Mucosa of rectum (tissue), 2 donors: ENCODE data around the gene CFAP410.
"Not testable (repeated sequence)": the region's sequence is repeated elsewhere in the genome, so short reads cannot be mapped to it uniquely, and the experiment has no call there.

ENCODE experiments used
- H3K27ac ChIP-seq, 2 donors: one replicate each; pipeline ENCODE4 v1.7.0; 2013; ENCODE audit warnings: inconsistent platforms in 2 of 2, low read depth in 2 of 2, low read length in 2 of 2
- H3K27me3 ChIP-seq, 2 donors: one replicate each; pipeline ENCODE4 v1.7.0; 2013; ENCODE audit warnings: low read length in 2 of 2; ENCODE audit not compliant: control insufficient read depth in 2 of 2, insufficient read depth in 2 of 2
- H3K36me3 ChIP-seq, 2 donors: one replicate each; pipeline ENCODE4 v1.7.0; 2013; ENCODE audit warnings: low read length in 2 of 2; ENCODE audit not compliant: control insufficient read depth in 2 of 2, insufficient read depth in 2 of 2
- H3K4me1 ChIP-seq, 2 donors: one replicate each; pipeline ENCODE4 v1.7.0; 2013; ENCODE audit warnings: low read length in 2 of 2, mild to moderate bottlenecking in 1 of 2; ENCODE audit not compliant: control insufficient read depth in 2 of 2, insufficient read depth in 2 of 2
- H3K4me3 ChIP-seq, 2 donors: one replicate each; pipeline ENCODE4 v1.7.0; 2013; ENCODE audit warnings: low read length in 2 of 2
- H3K9ac ChIP-seq, 2 donors: one replicate each; pipeline ENCODE4 v1.7.0; 2013; ENCODE audit warnings: low read length in 2 of 2, low read depth in 1 of 2, mild to moderate bottlenecking in 1 of 2
- H3K9me3 ChIP-seq, 2 donors: one replicate each; pipeline ENCODE4 v1.7.0; 2013; ENCODE audit warnings: low read length in 2 of 2; ENCODE audit not compliant: control insufficient read depth in 2 of 2
- donor health status: healthy.
- donor health status: Normal muscosa, but diverticular disease.

Gene CFAP410

DNA sequence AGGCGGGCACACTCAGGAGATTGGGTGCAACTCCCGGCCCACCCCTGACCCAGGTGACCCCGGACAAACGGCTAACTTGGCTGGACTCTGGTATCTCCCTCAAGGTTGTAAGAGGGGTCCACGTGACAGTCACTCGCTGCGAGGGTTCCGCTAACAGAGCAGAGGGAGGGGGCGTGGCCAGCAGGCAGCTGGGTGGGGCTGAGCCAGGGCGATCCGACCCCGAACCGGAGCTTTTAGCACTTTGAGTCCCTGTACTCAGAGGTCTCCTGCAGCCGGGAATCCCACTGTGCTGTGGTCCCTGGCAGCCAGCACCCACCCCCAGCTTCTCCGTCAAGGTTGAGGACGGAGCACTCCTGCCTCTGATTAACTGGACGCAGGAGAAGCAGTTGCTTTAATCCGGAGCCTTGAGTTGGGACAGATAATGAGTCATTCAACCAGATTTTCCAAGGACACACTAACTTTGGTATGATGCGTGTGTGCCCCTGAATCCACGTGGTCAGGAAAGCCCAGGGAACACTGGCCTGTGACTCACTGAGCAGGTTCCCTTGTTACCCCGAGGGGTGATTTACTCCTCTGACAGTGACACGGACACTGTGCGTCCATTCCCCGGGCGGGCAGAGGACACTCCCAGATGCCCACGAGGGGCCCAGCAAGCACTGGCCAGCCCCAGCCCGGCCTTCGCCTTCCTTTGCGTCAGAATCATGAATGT lies 31.0 kb upstream of the CFAP410 start:
- no peak overlapping the region for H3K4me3 ChIP-seq
- no peak overlapping the region for H3K9ac ChIP-seq
- H3K27me3 ChIP-seq = peaks cover 4 to 14% of the 10 kb centered on the region in 2 donors
- H3K36me3 ChIP-seq = no peaks in the 10 kb centered on the region
- H3K9me3 ChIP-seq = no peaks in the 10 kb centered on the region
- no peaks in the 10 kb centered on the region for H3K4me1 ChIP-seq
- H3K27ac ChIP-seq = no peak overlapping the region

GRCh38 chr21:44368711-44369446 lies 29.7 kb upstream of the CFAP410 start:
- Histone ChIP-seq H3K9ac (no peak overlapping the region), H3K4me3 (no peak overlapping the region), H3K9me3 (no peaks in the 10 kb centered on the region), H3K4me1 (no peaks in the 10 kb centered on the region), H3K27me3 (peaks cover 4 to 14% of the 10 kb centered on the region in 2 donors), H3K27ac (no peak overlapping the region), H3K36me3 (no peaks in the 10 kb centered on the region)

- no peaks in the 10 kb centered on the region for H3K9me3 ChIP-seq
- H3K27me3 ChIP-seq = peaks cover 4 to 14% of the 10 kb centered on the region in 2 donors
- no peak overlapping the region for H3K9ac ChIP-seq
- H3K27ac ChIP-seq = no peak overlapping the region
- no peaks in the 10 kb centered on the region for H3K4me1 ChIP-seq
- no peaks in the 10 kb centered on the region for H3K36me3 ChIP-seq
- no peak overlapping the region for H3K4me3 ChIP-seq
Measured at GRCh38 chr21:44366586-44367211, 27.5 kb upstream of the CFAP410 start.

- Histone ChIP-seq H3K4me1 (no peaks in the 10 kb centered on the region), H3K27ac (no peak overlapping the region), H3K36me3 (no peaks in the 10 kb centered on the region), H3K4me3 (no peak overlapping the region), H3K9me3 (no peaks in the 10 kb centered on the region), H3K27me3 (peaks cover 4 to 14% of the 10 kb centered on the region in 2 donors), H3K9ac (no peak overlapping the region)
Measured at GRCh38 chr21:44365967-44366585, 26.9 kb upstream of the CFAP410 start.

GRCh38 chr21:44365251-44365966 lies 26.2 kb upstream of the CFAP410 start:
- H3K4me1 ChIP-seq = no peaks in the 10 kb centered on the region
- peaks cover 3 to 7% of the 10 kb centered on the region in 2 donors for H3K27me3 ChIP-seq
- H3K9me3 ChIP-seq = no peaks in the 10 kb centered on the region
- H3K27ac ChIP-seq = no peak overlapping the region
- no peaks in the 10 kb centered on the region for H3K36me3 ChIP-seq
- no peak overlapping the region for H3K4me3 ChIP-seq
- H3K9ac ChIP-seq = no peak overlapping the region

DNA sequence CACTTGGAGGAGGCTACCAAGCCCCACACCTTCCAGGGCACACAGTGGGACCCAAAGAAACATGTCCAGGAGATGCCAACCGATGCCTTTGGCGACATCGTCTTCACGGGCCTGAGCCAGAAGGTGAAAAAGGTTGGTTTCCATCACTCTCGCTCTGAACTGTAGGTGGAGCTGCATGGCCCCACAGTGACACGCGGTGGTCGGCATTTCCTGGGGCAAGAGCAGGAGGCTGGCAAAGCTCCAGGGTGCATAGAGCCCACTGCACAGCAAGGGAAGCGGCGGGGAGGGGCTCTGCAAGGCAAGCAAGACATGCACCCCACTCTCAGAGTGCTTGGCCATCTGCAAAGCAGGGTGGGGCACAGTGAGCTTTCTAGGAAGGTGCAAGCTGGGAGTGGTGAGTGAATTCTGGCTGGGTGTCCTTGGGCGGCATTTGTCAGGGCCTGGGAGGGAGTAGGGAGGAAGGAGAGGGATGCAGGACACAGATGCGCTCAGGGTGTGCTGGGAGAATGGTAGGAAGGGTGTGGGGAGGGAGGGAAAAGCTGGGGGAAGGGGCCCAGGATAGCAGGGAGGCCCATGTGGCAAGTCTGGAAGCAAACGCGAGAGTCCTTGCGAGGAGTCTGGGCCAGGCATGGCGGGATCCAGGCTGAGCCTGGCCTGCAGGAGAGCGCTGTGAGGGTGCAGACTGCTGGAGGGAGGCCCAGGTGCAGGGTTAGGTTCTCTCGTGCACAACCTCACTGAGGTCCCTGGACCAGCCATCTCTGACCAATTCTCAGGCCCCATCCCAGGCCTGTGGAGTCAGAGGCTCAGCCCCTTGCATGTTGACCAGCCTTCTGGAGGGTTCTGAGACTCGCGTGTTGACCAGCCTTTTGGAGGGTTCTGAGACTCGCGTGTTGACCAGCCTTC lies 25.2 kb upstream of the CFAP410 start:
- Histone ChIP-seq H3K9ac (no peak overlapping the region), H3K4me3 (no peak overlapping the region), H3K9me3 (no peaks in the 10 kb centered on the region), H3K27ac (no peak overlapping the region), H3K27me3 (peaks cover 0 to 4% of the 10 kb centered on the region in 2 donors), H3K4me1 (no peaks in the 10 kb centered on the region), H3K36me3 (no peaks in the 10 kb centered on the region)

- Histone ChIP-seq H3K4me3 (no peak overlapping the region), H3K27ac (no peak overlapping the region), H3K4me1 (no peaks in the 10 kb centered on the region), H3K36me3 (no peaks in the 10 kb centered on the region), H3K9ac (no peak overlapping the region), H3K9me3 (no peaks in the 10 kb centered on the region), H3K27me3 (no peaks in the 10 kb centered on the region)
Measured at GRCh38 chr21:44363278-44363677, 24.1 kb upstream of the CFAP410 start.

DNA sequence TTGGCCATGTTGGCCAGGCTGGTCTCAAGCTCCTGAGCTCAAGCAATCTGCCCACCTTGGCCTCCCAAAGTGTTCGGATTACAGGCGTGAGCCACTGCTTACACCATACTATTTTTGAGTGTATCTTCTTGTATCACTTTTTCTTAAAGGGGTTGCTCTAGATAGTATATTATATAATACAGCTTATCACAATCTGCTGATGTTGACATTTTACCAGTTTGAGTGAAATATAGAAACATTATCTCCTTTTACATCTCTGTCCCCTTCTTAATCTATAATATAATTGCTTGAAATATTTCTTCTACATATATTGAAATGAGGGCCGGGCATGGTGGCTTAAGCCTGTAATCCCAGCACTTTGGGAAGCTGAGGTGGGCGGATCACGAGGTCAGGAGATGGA lies 22.7 kb upstream of the CFAP410 start:
- H3K4me1 ChIP-seq, H3K9ac ChIP-seq, H3K4me3 ChIP-seq, H3K27me3 ChIP-seq, H3K36me3 ChIP-seq, H3K27ac ChIP-seq, H3K9me3 ChIP-seq: not testable (repeated sequence)

DNA sequence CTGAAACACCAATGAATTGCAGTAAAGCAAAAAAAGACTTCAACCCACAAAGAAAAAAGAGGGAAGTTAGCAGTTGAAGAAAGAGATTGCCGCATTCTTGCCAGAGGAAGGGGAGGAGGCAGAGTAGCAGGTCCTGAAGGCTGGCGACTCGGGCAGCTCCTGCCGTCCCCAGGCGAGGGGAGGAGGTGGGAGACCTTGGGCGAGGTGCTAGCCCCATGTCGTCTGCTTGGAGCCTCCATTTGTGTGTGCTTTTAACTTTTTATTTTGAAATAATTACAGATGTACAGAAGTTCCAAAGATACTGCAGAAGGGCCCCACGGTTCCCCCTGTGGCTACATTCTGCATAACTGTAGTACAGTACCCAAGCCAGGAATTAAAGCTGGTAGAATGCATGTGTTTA lies 21.0 kb upstream of the CFAP410 start:
- Histone ChIP-seq H3K9me3 (no peaks in the 10 kb centered on the region), H3K36me3 (no peaks in the 10 kb centered on the region), H3K4me3 (no peak overlapping the region), H3K4me1 (no peaks in the 10 kb centered on the region), H3K9ac (no peak overlapping the region), H3K27me3 (no peaks in the 10 kb centered on the region), H3K27ac (no peak overlapping the region)
